Measurements from ENCODE around the gene SMAGP.

- peak in 4 of 5 experiments; percentile 13 to 46 (median 32) for TF ChIP-seq CTCF (IDR thresholded peaks at IDR 0.05 in 4 of 5, conservative IDR thresholded peaks at IDR 0.05 in 1 of 5)
- peak; percentile 16 to 41 for TF ChIP-seq POLR2A (IDR thresholded peaks at IDR 0.05)
Measured at GRCh38 chr12:51217133-51217967, 52.9 kb downstream of the SMAGP start.

Measured in gastrocnemius medialis (tissue), 4 donors.